Fibroblast of skin of left quadriceps (primary cell): Measurements from ENCODE around the gene CLK1.
"Not testable (repeated sequence)": the region's sequence is repeated elsewhere in the genome, so short reads cannot be mapped to it uniquely, and the experiment has no call there.

Experiments
- DNase-seq, 2 experiments: peaks; one replicate each; pipeline ENCODE4 v3.0.0-alpha.2; 2013; ENCODE audit warnings: low read depth in 2 of 2

CLK1 gene

GRCh38 chr2:200864176-200865034 is at the start of gene CLK1:
Gene CLK1, minus strand, starts transcription at chr2:200864658. Its CDS starts 2,796 bp downstream, at chr2:200861862.
- peak; percentile 78 to 81 for DNase-seq

GRCh38 chr2:200913654-200914053 is 49.2 kb upstream of the CLK1 start:
- DNase-seq = peak; percentile 24 to 36

GRCh38 chr2:200909958-200910357 is 45.5 kb upstream of the CLK1 start:
- no peak for DNase-seq

- peak; percentile 20 to 32 for DNase-seq
Measured at GRCh38 chr2:200905618-200906296, 41.3 kb upstream of the CLK1 start.

- DNase-seq = peak; percentile 70 to 75
Measured at GRCh38 chr2:200901459-200902072, 37.1 kb upstream of the CLK1 start.

GRCh38 chr2:200899482-200899881 is 35.0 kb upstream of the CLK1 start:
- no peak for DNase-seq

- peak; percentile 97 for DNase-seq
Measured at GRCh38 chr2:200888704-200889625, 24.5 kb upstream of the CLK1 start, which contains the start of the genes NIF3L1 and PPIL3. Gene NIF3L1, plus strand, starts transcription at chr2:200889371. Its CDS starts 2,573 bp downstream, at chr2:200891944. Gene PPIL3, minus strand, starts transcription at chr2:200889077. Its CDS starts 1,462 bp downstream, at chr2:200887615.

GRCh38 chr2:200881715-200882249 is 17.3 kb upstream of the CLK1 start:
- not testable (repeated sequence) for DNase-seq

- no peak for DNase-seq
Measured at GRCh38 chr2:200878289-200878880, 13.9 kb upstream of the CLK1 start.

GRCh38 chr2:200877443-200877842 is 13.0 kb upstream of the CLK1 start:
- no peak for DNase-seq

GRCh38 chr2:200873560-200873959 is 9.1 kb upstream of the CLK1 start:
- no peak for DNase-seq

GRCh38 chr2:200871151-200871550 is 6.7 kb upstream of the CLK1 start:
- no peak for DNase-seq

GRCh38 chr2:200869014-200869413 is 4.6 kb upstream of the CLK1 start:
- DNase-seq = no peak

GRCh38 chr2:200863782-200864175 is 679 bp downstream of the CLK1 start:
- no peak for DNase-seq

- no peak for DNase-seq
Measured at GRCh38 chr2:200862532-200863000, 1.9 kb downstream of the CLK1 start.

- DNase-seq = no peak
Measured at GRCh38 chr2:200861617-200862155, 2.8 kb downstream of the CLK1 start.

GRCh38 chr2:200860092-200860795 is 4.2 kb downstream of the CLK1 start:
- no peak for DNase-seq

GRCh38 chr2:200856806-200857205 is 7.7 kb downstream of the CLK1 start:
- no peak for DNase-seq

- no peak for DNase-seq
Measured at GRCh38 chr2:200852605-200853004, 11.9 kb downstream of the CLK1 start.
